MCF 10A (cell line): Measurements from ENCODE around the gene KIF1A. TPM values are rescaled to one million over a fixed set of nuclear protein-coding genes. Genes with fewer than 3 reads are reported as not detected.
"Not testable (repeated sequence)": the region's sequence is repeated elsewhere in the genome, so short reads cannot be mapped to it uniquely, and the experiment has no call there.

ENCODE experiments used
- BruUV-seq: library from RNA; stranded (reverse); fragments of 400-500 nt; replicated peaks from 2 replicates; lab custom pipeline; 2021; lab: Mats Ljungman, UMichigan
- CTCF ChIA-PET: fragments of 300-600 bp; sonication (Branson Sonifier 250); formaldehyde crosslinking; extraction: SDS; loops from one replicate; lab custom pipeline; 2021; ENCODE audit warnings: antibody characterized with exemption, inconsistent platforms; lab: Yijun Ruan, JAX
- POLR2A ChIA-PET: fragments of 300-600, 350-650 bp; sonication (Branson Sonifier 250); formaldehyde crosslinking; extraction: SDS; loops from one replicate; lab custom pipeline; 2020; ENCODE audit warnings: antibody characterized with exemption, inconsistent platforms; lab: Yijun Ruan, JAX
- DNase-seq: peaks from one replicate; pipeline ENCODE4 v3.0.0-alpha.2; 2018; ENCODE audit not compliant: unreplicated experiment
- H3K27ac Mint-ChIP-seq: one replicate; pipeline ENCODE4 v1.8.0; 2022; ENCODE audit warnings: mild to moderate bottlenecking, low read depth, mixed read lengths; ENCODE audit not compliant: unreplicated experiment
- H3K27me3 Mint-ChIP-seq: one replicate; pipeline ENCODE4 v1.8.0; 2022; ENCODE audit warnings: mixed read lengths; ENCODE audit not compliant: insufficient read depth, unreplicated experiment
- H3K36me3 Mint-ChIP-seq: one replicate; pipeline ENCODE4 v1.8.0; 2022; ENCODE audit warnings: mild to moderate bottlenecking, moderate library complexity, mixed read lengths; ENCODE audit not compliant: insufficient read depth, unreplicated experiment
- H3K4me1 Mint-ChIP-seq: one replicate; pipeline ENCODE4 v1.8.0; 2022; ENCODE audit warnings: mixed read lengths; ENCODE audit not compliant: insufficient read depth, unreplicated experiment
- H3K4me3 Mint-ChIP-seq: one replicate; pipeline ENCODE4 v1.8.0; 2022; ENCODE audit warnings: mild to moderate bottlenecking, moderate library complexity, mixed read lengths; ENCODE audit not compliant: unreplicated experiment
- H3K9me3 Mint-ChIP-seq: one replicate; pipeline ENCODE4 v1.8.0; 2022; ENCODE audit warnings: mixed read lengths; ENCODE audit not compliant: unreplicated experiment
- CTCF ChIP-seq: fragments of 200-600 bp; IDR thresholded peaks from one replicate; pipeline ENCODE4 v1.8.0; 2022; ENCODE audit warnings: antibody characterized with exemption, mild to moderate bottlenecking; ENCODE audit not compliant: unreplicated experiment
- intact Hi-C: fragments of 100-400 bp; cut with micrococcal nuclease; formaldehyde crosslinking; loops from 2 replicates; pipeline ENCODE4 v1.14.1; 2022
- total RNA-seq: library from RNA; stranded (reverse); gene quantifications from 2 replicates; pipeline ENCODE4 v1.2.3, GENCODE V29; 2022

The KIF1A gene
- total RNA-seq, 1 experiment from 2014 or later = not detected

- POLR2A ChIA-PET, DNase-seq, H3K9me3 Mint-ChIP-seq, BruUV-seq, intact Hi-C loops, H3K27ac Mint-ChIP-seq, CTCF ChIA-PET, H3K36me3 Mint-ChIP-seq, H3K4me3 Mint-ChIP-seq, H3K4me1 Mint-ChIP-seq: not testable (repeated sequence)
- peaks cover 45% of the 10 kb centered on the region for H3K27me3 Mint-ChIP-seq
Measured at GRCh38 chr2:240674461-240675184, 145.4 kb downstream of the KIF1A start.

- no TSS peak for BruUV-seq
- no peaks in the 10 kb centered on the region for H3K36me3 Mint-ChIP-seq
- TF ChIP-seq CTCF = no peak
- no peak for DNase-seq
- H3K4me1 Mint-ChIP-seq = no peaks in the 10 kb centered on the region
- peaks cover 63% of the 10 kb centered on the region for H3K27me3 Mint-ChIP-seq
- no peaks in the 10 kb centered on the region for H3K9me3 Mint-ChIP-seq
- POLR2A ChIA-PET = no interaction called here
- CTCF ChIA-PET = no interaction called here
- H3K27ac Mint-ChIP-seq = no peak overlapping the region
- H3K4me3 Mint-ChIP-seq = no peak overlapping the region
- intact Hi-C loops = no loop called here
Measured at GRCh38 chr2:240672701-240673190, 147.3 kb downstream of the KIF1A start.

- ChIA-PET POLR2A (no interaction called here), CTCF (no interaction called here)
- Mint-ChIP-seq H3K4me3 (no peak overlapping the region), H3K27ac (no peak overlapping the region), H3K27me3 (peaks cover 69% of the 10 kb centered on the region), H3K4me1 (no peaks in the 10 kb centered on the region), H3K36me3 (no peaks in the 10 kb centered on the region), H3K9me3 (no peaks in the 10 kb centered on the region)
- intact Hi-C loops = no loop called here
- no TSS peak for BruUV-seq
- no peak for TF ChIP-seq CTCF
- DNase-seq = no peak
Measured at GRCh38 chr2:240672076-240672700, 147.8 kb downstream of the KIF1A start.

- Mint-ChIP-seq H3K4me3 (no peak overlapping the region), H3K27ac (no peak overlapping the region), H3K36me3 (no peaks in the 10 kb centered on the region), H3K9me3 (no peaks in the 10 kb centered on the region), H3K27me3 (peaks cover 81% of the 10 kb centered on the region), H3K4me1 (no peaks in the 10 kb centered on the region)
- intact Hi-C loops = no loop called here
- POLR2A ChIA-PET = no interaction called here
- BruUV-seq = no TSS peak
- no peak for DNase-seq
- TF ChIP-seq CTCF = no peak
- CTCF ChIA-PET = no interaction called here
Measured at GRCh38 chr2:240670950-240671349, 149.1 kb downstream of the KIF1A start.
